HG02943 (cell line): ENCODE measurements around the gene ZNF446.
"Not testable (repeated sequence)": the region's sequence is repeated elsewhere in the genome, so short reads cannot be mapped to it uniquely, and the experiment has no call there.

Experiments used
- ATAC-seq: cut with Tn5 transposase; IDR thresholded peaks from one replicate; pipeline ENCODE4 v1.9.1; 2021; ENCODE audit warnings: mild to moderate bottlenecking, low read depth, moderate library complexity; ENCODE audit not compliant: unreplicated experiment

The ZNF446 gene

DNA sequence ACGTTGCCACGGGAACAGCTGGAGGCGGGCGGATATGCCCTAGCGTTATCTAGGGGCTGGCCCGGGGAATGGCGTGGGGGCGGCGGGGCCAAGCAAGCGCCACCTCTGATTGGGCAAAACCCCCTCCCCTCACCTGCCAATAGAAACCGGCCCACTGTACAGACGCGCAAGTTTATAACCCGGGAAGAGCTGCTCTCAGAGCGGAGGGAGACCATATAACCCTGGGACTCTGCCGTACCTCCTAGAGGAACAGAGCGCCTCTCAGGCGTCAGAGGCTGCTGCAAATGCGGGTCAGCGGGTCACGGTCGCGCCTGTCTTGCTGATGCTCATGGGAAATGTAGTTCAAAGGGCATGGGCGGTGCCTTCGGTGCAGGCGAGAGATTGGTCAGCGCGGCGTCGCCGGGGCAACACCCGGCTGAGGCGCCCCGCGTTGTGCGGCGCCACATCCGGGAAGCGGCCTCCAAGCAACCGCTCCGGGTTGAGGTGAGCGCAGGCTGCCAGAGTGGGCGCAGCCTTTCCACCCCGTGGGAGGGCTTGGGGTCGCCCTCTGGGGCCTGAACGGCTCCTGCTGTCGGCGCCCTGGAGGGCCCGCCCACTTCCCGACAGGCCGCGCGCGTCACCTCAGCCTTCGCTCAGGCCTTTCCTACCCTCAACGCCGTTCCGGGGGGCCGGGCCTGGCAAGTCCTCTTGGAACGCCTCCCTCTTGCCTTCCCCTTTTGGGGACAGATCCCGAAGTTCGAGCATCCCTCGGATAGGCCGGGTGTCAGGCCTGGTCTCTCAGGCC is at the start of gene ZNF446:
ZNF446 (plus strand) TSS at position 639 of the 784 bp plus-strand sequence. CDS start 867 bp downstream, outside the sequence.
- ATAC-seq, result peak; percentile 78

DNA sequence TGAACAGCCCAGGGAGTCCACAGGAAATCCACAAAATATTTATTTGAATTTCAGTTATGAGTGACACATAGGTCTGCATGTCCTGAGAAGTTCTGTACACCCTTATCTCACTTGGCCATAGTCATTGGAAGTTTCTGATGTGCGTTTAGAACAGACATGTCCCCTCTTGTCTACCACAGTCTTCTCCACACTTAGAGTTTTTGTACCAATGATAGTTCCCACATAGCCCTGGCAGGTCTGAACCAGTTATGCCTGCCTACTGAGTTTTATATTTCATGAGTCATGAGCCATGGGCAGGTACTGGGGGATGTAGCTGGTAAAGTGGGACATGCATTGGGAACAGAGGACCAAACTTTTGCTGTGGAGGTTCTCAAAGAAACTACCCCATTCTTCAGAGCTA is 47.5 kb upstream of the ZNF446 start:
- no peak for ATAC-seq

DNA sequence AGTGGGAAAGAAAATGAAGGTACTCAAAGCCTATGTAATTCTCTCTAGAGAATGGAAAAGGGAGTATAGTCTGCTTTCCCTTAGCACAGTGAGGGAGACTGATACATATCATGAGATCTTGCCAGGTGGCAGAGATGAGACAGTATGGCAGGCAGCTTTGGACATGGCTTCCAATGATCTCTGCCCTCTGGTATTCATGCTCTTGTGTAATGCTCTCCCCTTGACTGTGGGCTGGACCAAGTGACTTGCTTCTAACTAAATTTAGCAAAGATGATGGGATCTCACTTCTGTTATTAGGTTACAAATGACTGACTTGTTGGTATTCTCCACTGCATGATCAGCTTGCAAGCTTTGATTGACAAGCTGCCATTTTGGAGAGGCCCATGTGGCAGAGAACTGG is 46.4 kb upstream of the ZNF446 start:
- no peak for ATAC-seq

DNA sequence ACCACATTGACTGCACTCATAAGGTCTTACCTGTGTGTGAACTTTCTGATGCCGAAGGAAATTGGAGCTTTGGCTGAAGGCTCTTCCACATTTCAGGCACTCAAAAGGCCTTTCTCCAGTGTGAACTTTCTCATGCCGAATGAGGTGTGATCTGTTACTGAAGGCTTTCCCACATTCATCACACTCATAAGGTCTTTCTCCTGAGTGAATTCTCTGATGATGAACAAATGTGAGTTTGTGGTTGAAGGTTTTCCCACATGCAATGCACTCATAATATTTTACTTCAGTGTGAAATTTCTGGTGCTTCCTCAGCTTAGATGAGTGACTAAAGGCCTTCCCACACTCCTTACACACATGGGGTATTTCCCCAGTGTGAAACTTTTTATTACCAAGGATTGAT is 41.9 kb upstream of the ZNF446 start:
- no peak for ATAC-seq

DNA sequence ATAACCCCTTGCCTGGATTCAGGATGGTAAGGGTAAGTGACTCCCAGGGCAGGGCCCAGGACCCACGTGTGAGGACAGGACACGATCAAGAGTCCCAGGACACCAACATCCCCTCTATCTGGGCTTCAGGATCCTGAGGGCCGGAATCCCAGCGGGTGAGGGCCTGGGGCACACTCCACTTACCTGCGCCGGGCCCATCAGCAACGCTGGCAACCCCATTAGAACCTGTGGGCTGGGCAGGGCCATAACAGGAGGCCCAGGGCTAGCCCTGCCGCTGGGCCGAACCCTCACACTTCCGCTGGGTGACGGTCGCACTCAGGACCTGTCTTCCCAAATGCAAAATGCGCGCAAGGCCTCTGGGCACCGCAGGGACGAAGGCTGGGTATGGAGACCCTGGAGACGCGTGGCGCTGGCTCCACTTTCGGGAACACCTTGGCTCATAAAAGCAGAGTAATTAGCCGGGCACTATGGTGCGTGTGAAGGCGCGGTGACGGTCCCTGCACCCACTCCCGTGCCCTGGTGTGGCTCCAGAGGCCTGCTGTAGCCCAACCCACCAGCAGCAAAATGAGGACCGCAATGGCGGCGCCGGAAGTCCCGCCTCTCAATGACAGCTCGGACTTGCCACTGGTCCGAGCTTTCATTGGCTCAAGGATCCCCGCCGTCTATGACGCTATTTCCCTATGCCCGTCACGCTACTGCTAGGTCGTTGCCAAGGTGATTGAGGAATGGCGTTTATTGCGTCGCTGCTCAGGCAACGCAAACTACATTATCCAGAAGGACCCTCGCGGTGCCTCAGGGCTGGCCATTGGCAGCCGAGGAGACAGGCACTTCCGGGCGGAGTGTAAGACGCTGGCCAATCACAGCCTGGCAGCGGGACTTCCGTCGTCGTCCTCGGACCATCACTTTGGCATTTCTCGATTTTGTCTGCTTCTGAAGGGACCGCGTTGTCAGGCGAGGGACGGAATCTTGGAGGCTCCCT is 36.3 kb upstream of the ZNF446 start, which contains the start of gene ZNF132:
ZNF132 (minus strand) TSS at position 578 of the 979 bp plus-strand sequence; CDS start at position 246, 332 bp downstream.
- ATAC-seq, result peak; percentile 90

DNA sequence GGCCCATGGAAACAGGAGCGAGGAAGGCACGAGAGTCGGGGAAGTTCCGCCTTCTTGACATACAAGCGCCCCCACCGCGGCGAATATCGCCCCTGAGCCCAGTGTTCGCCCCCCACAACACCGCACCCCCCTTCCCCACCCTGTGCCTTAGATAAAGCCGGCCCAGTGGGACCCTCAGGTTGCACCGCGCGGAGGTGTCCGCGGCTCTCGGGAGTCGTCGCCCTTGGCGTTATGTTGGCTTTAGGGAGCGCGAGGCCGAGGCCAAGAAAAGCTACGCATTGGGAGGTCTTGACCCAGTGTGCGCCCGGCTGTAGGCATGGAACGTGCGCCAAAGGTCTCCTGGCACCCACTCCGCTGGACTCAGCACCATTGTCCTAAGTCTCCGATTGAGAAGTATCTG is 35.6 kb upstream of the ZNF446 start:
- ATAC-seq, result no peak

DNA sequence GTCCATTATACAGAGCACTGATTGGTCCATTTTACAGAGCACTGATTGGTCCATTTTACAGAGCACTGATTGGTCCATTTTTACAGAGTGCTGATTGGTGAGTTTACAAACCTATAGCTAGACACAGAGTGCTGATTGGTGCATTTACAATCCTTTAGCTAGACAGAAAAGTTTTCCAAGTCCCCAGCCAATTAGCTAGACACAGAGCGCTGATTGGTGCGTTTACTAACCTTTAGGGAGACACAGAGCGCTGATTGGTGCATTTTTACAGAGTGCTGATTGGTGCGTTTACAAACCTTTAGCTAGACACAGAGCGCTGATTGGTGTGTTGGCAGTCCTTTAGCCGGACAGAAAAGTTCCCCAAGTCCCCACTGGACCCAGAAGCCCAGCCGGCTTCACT is 33.2 kb upstream of the ZNF446 start:
- not testable (repeated sequence) for ATAC-seq

DNA sequence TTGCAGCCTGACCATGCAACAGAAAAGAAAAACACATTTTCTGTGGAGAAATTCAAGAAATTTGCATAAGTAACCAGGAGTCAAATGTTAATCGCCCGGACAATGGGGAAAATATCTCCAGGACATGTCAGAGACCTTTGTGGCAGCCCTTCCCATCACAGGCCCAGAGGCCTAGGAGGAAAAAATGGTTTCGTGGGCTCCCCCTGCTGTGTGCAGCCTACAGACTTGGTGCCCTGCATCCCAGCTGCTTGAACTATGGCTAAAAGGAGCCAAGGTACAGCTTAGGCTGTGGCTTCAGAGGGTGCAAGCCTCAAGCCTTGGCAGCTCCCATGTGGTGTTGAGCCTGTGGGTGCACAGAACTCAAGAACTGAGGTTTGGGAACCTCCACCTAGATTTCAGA is 27.3 kb upstream of the ZNF446 start:
- ATAC-seq, result not testable (repeated sequence)

DNA sequence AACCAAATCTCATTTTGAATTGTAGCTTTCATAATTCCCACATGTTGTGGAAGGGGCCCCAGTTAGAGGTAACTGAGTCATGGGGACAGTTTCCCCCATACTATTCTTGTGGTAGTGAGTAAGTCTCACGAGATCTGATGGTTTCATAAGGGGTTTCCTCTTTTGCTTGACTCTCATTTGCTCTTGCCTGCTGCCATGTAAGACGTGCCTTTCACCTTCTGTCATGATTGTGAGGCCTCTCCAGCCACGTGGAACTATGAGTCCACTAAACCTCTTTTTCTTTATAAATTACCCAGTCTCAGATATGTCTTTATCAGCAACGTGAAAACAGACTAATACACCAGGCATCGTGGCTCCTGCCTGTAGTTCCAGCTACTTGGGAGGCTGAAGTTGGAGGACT is 26.2 kb upstream of the ZNF446 start:
- not testable (repeated sequence) for ATAC-seq

DNA sequence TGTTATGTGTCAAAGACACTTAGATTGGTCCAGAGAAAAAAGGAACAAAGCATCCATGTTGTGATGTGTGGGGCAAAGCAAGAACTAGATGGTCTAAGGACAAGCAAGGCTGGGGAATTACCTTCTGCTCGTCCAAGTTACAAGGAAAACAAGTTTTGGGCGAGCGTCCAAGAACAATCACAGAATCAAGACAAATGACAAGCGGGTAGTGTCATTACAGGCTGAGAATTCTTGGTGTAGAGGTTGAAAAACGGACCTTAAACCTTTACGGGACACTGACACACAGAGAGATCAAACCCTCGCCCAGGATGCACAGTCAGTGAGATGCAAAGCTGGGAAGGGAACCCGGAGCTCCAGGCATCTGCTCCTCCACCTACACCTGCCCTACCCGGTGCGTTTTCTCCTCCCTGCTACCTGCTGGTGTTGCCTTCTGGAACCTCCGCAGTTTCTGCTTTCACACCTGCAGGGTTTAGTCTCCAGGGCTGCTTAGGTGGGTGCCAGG is 25.2 kb upstream of the ZNF446 start:
- no peak for ATAC-seq

DNA sequence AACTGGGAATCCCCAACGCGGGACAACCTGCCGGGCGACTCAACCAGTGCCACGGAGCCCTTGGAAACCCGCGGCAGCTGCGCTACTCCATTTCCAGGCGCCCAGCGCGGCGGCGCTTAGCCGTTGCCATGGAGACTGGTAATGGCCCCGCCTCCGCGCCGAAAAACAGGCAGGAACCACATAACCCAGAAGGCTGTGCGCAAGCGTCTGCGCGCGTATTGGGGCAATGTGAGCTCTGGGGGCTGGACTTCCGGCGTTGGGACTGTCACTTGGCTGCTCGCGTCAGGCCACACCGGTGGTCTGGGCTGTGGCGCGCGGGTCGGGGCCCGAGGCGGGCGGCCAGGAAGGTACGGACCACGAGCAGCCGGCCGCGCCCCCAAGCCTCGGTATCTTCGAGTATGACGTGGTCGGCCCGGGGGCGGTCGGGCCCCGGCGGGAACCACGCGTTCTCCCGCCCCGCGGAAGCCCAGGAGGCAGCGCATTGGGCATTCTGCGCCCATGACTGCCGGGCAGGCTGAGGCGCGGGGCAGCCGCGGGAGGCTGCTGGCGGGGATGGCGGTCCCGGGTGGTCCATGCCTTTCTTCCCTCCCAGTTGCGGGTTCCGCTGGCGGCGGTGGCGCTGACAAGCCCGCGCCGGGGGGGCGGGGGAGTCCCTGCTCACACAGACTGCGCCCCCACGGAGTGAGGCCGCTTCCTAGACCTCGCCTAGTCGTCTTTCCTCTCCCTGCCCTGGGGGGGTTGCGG is 24.6 kb upstream of the ZNF446 start, which contains the start of gene ZNF324B:
ZNF324B (plus strand) TSS at position 265 of the 744 bp plus-strand sequence. CDS start 2,080 bp downstream, outside the sequence.
- peak; percentile 93 for ATAC-seq

DNA sequence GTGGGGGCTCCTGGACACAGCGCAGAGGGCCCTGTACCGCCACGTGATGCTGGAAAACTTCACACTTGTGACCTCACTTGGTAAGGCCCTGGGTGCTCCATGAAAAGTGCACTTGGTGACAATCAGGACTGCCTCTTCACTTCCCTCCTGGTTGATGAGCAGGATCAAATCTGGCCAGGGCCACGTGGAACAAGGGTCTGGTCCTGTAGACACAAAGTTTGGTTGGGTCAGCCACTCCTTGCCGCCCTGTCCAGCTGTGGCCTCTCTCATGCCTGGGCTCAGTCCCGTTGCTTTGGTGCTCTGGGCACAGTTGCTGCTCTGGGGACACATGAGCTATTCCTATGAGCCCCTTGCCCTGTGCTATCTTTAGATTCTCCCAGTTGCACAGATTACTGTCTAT is 22.4 kb upstream of the ZNF446 start:
- ATAC-seq, result no peak

DNA sequence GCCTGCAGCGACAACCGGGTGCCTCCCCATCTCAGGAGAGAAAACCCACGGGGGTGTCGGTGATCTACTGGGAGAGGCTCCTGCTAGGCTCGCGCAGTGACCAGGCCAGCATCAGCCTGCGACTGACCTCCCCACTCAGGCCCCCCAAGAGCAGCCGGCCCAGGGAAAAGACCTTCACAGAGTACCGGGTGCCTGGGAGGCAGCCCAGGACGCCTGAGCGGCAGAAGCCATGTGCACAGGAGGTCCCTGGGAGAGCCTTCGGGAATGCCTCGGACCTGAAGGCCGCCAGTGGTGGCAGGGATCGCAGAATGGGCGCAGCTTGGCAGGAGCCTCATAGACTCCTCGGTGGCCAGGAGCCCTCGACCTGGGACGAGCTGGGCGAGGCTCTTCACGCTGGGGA is 20.8 kb upstream of the ZNF446 start:
- no peak for ATAC-seq

DNA sequence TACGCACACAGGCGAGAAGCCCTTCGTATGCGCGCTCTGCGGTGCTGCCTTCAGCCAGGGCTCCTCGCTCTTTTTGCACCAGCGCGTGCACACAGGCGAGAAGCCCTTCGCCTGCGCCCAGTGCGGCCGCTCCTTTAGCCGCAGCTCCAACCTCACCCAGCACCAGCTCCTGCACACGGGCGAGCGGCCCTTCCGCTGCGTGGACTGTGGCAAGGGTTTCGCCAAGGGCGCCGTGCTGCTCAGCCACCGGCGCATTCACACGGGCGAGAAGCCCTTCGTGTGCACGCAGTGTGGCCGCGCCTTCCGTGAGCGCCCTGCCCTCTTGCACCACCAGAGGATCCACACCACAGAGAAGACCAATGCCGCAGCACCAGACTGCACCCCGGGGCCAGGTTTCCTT is 20.0 kb upstream of the ZNF446 start:
- no peak for ATAC-seq

DNA sequence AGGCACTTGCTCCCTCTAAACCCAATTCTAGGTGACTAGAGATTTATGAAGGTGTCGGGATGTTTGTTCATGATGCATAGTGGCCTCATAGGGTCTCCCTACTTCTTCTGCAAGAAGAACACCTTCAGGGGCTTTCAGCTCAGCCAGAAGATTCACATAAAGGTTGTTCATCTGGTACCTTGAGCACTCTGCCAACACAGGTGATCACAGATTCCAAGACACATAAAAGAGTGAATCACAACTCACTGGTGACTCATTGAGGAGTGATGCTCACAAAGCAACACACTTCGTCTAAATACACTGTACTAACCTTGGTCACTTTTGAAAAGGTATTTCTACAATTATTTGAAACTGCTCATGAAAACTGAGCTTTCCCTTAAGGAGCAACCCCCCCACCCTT is 16.1 kb upstream of the ZNF446 start:
- ATAC-seq, result no peak

DNA sequence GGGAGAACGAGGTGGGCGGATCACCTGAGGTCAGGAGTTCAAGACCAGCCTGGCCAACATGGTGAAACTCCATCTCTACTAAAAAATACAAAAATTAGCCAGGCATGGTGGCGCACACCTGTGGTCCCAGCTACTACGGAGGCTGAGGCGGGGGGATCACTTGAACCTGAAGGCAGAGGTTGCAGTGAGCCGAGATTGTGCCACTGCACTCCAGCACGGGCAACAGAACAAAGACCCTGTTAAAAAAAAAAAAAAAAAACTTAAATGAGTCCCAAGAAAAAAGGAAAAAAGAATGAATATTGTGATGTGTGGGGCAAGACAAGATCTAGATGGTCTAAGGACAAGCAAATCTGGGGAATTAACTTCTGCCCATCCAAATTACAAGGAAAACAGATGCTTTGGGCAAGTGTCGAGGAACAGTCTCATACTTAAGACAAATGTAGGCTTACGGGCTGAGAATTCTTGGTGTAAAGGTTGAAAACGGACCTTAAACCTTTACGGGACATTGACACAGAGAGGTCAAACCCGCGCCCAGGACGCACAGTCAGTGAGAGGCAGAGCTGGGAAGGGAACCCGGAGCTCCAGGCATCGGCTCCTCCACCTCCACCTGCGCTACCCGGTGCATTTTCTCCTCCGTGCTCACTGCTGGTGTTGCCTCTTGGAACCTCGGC is 9.9 kb upstream of the ZNF446 start:
- peak; percentile 23 for ATAC-seq

DNA sequence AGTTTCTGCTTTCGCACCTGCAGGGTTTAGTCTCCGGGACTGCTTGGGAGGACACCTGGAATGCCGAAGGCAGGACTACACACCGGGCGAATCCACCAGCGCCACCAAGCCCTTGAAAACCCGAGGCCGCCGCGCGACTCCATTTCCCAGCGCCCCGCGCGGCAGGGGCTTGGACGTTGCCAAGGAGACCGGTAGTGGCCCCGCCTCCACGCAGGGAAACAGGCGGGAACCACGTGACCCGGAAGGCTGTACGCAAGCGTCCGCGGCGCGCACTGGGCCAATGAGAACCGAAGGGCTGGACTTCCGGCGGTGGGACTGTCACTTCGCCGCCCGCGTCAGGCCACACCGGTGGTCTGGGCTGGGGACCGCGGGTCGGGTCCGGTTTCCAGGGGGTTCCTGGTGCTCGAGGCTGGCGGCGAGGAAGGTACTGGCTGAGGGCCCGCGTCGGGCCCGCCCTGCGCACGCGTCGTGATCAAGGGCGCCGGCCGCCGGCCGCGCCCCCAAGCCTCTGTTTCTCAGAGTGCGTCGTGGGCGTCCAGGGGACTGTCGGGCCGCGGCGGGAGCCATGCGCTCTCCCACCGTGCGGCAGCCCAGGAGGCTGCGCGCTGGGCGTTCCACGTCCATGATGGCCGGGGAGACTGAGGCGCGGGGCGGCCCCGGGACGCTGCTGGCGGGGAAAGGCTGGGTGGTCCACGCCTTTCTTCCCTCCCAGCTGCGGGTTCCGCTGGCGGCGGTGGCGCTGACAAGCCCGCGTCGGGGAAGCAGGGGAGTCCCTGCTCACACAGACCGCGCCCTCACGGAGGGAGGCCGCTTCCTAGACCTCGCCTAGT is 9.2 kb upstream of the ZNF446 start, which contains the start of gene ZNF324:
ZNF324 (plus strand) TSS at position 321 of the 830 bp plus-strand sequence. CDS start 2,106 bp downstream, outside the sequence.
- ATAC-seq, result peak; percentile 84

DNA sequence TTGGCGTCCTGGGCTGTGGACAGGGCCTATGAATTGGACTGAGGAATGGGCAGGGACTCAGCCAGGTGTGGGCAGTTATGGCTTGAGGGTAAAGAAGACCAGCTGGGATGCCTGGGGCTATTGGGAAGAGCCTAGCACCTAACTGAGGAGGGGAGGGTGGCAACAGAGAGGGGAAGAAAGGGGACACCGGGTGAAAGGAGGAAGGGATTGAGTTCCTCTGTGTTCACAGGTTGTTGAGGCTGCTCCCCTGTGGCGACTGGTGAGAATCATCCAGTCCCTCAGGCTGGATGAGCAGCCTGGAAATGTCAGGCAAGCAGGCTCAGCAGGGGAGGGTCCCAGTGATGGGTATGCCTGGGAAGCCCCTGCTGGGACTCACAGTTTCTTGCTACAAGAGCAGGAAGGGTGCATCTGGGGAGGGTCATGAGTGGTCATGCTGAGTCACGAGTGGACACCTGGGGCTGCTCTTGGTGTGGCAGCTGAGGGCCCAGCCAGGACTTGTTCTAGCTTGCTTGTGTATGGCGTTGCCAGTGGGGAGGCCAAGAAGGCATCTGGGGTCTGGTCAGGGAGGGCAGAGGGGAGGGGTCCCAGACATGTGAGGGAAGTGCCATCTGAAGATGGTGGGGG is 7.8 kb upstream of the ZNF446 start:
- ATAC-seq, result no peak
